WTC11 (cell line): ENCODE results near the gene INHA. TPM values are rescaled to one million over a fixed set of nuclear protein-coding genes. Genes with fewer than 3 reads are reported as not detected.

Experiments
- ATAC-seq: fragments of 200-7000 bp; cut with Tn5 transposase; 2 replicates; pipeline ENCODE4 v1.10.0; 2021; ENCODE audit warnings: mild to moderate bottlenecking, moderate library complexity
- CTCF ChIA-PET: fragments of 300-600 bp; sonication (Branson Sonifier 250); formaldehyde crosslinking; loops from one replicate; lab custom pipeline; 2021; ENCODE audit warnings: antibody characterized with exemption; lab: Charles Lee
- POLR2A ChIA-PET: fragments of 350-600 bp; sonication (Branson Sonifier 250); formaldehyde crosslinking; loops from one replicate; lab custom pipeline; 2021; ENCODE audit warnings: antibody characterized with exemption; lab: Charles Lee
- DNase-seq: peaks from one replicate; pipeline ENCODE4 v3.0.0; 2021; ENCODE audit warnings: low spot score
- H3K27ac Mint-ChIP-seq: 2 replicates; pipeline ENCODE4 v1.8.0; 2021; ENCODE audit warnings: mixed read lengths
- H3K27me3 Mint-ChIP-seq: 2 replicates; pipeline ENCODE4 v1.8.0; 2021; ENCODE audit warnings: low read depth, mild to moderate bottlenecking, moderate library complexity, mixed read lengths
- H3K36me3 Mint-ChIP-seq: 2 replicates; pipeline ENCODE4 v1.8.0; 2021; ENCODE audit warnings: mixed read lengths
- H3K4me1 Mint-ChIP-seq: 2 replicates; pipeline ENCODE4 v1.8.0; 2022; ENCODE audit warnings: mixed read lengths
- H3K4me3 Mint-ChIP-seq: 2 replicates; pipeline ENCODE4 v1.8.0; 2021; ENCODE audit warnings: mild to moderate bottlenecking, moderate library complexity, mixed read lengths
- H3K9me3 Mint-ChIP-seq: 2 replicates; pipeline ENCODE4 v1.8.0; 2021; ENCODE audit warnings: mixed read lengths
- ETV6 ChIP-seq: sonication (generic); formaldehyde crosslinking; IDR thresholded peaks from 2 replicates; pipeline ENCODE4 v1.8.1; 2022; ENCODE audit warnings: mild to moderate bottlenecking, missing genetic modification reagents
- FOXK1 ChIP-seq: sonication (generic); formaldehyde crosslinking; IDR thresholded peaks from 2 replicates; pipeline ENCODE4 v1.8.0; 2022; ENCODE audit warnings: mild to moderate bottlenecking, moderate library complexity, missing genetic modification reagents
- GABPB1 ChIP-seq: sonication (generic); formaldehyde crosslinking; IDR thresholded peaks from 2 replicates; pipeline ENCODE4 v1.8.1; 2023; ENCODE audit warnings: mild to moderate bottlenecking, missing genetic modification reagents
- GRHL2 ChIP-seq: fragments of 250-450 bp; sonication (Bioruptor Pico); IDR thresholded peaks from 2 replicates; pipeline ENCODE4 v1.8.0; 2022; ENCODE audit warnings: mild to moderate bottlenecking, moderate library complexity; ENCODE audit not compliant: insufficient replicate concordance, severe bottlenecking
- HMGA2 ChIP-seq: fragments of 250-450 bp; sonication (Bioruptor Pico); IDR thresholded peaks from 2 replicates; pipeline ENCODE4 v1.4.0; 2021; ENCODE audit warnings: mild to moderate bottlenecking, moderate library complexity
- IRF2 ChIP-seq: sonication (generic); formaldehyde crosslinking; IDR thresholded peaks from 2 replicates; pipeline ENCODE4 v1.8.0; 2022; ENCODE audit warnings: low read depth, missing genetic modification reagents, borderline replicate concordance
- OVOL2 ChIP-seq: fragments of 250-450 bp; sonication (Bioruptor Pico); IDR thresholded peaks from 2 replicates; pipeline ENCODE4 v1.9.0; 2021; ENCODE audit warnings: mild to moderate bottlenecking, borderline replicate concordance
- SMAD3 ChIP-seq: sonication (generic); formaldehyde crosslinking; IDR thresholded peaks from 2 replicates; pipeline ENCODE4 v1.8.0; 2022; ENCODE audit warnings: missing genetic modification reagents, mild to moderate bottlenecking, borderline replicate concordance
- SOX15 ChIP-seq: fragments of 250-450 bp; sonication (Bioruptor Pico); IDR thresholded peaks from 2 replicates; pipeline ENCODE4 v1.9.0; 2021; ENCODE audit warnings: mild to moderate bottlenecking
- TEAD1 ChIP-seq: sonication (generic); formaldehyde crosslinking; IDR thresholded peaks from 2 replicates; pipeline ENCODE4 v1.8.0; 2022; ENCODE audit warnings: mild to moderate bottlenecking, missing genetic modification reagents
- TEAD4 ChIP-seq: sonication (generic); formaldehyde crosslinking; IDR thresholded peaks from 2 replicates; pipeline ENCODE4 v1.8.0; 2022; ENCODE audit warnings: mild to moderate bottlenecking, missing genetic modification reagents
- TP53 ChIP-seq: sonication (generic); formaldehyde crosslinking; IDR thresholded peaks from 2 replicates; pipeline ENCODE4 v1.8.1; 2023; ENCODE audit warnings: mild to moderate bottlenecking, missing genetic modification reagents
- ZNF121 ChIP-seq: sonication (generic); formaldehyde crosslinking; IDR thresholded peaks from 2 replicates; pipeline ENCODE4 v1.8.0; 2023; ENCODE audit warnings: missing genetic modification reagents
- ZNF263 ChIP-seq: sonication (generic); formaldehyde crosslinking; IDR thresholded peaks from 2 replicates; pipeline ENCODE4 v1.8.1; 2022; ENCODE audit warnings: low read depth, mild to moderate bottlenecking, moderate library complexity, missing genetic modification reagents
- ZNF396 ChIP-seq: fragments of 250-450 bp; sonication (Bioruptor Pico); IDR thresholded peaks from 2 replicates; pipeline ENCODE4 v1.8.0; 2021; ENCODE audit warnings: mild to moderate bottlenecking, moderate library complexity, borderline replicate concordance
- total RNA-seq: library from RNA; stranded (reverse); gene quantifications from 3 replicates; pipeline ENCODE4 v1.2.3, GENCODE V29; 2021
- TF ChIP-seq, protein P1 (sequence below): sonication (generic); formaldehyde crosslinking; IDR thresholded peaks from 2 replicates; pipeline ENCODE4 v1.8.1; 2023; ENCODE audit warnings: mild to moderate bottlenecking, missing genetic modification reagents
- TF ChIP-seq, protein P2 (sequence below): sonication (generic); formaldehyde crosslinking; conservative IDR thresholded peaks from 2 replicates; pipeline ENCODE4 v1.8.1; 2022; ENCODE audit warnings: mild to moderate bottlenecking, missing genetic modification reagents
- TF ChIP-seq, protein P3 (sequence below): fragments of 250-450 bp; sonication (Bioruptor Pico); IDR thresholded peaks from 2 replicates; pipeline ENCODE4 v1.8.0; 2021; ENCODE audit warnings: mild to moderate bottlenecking
- TF ChIP-seq, protein P4 (sequence below): sonication (generic); formaldehyde crosslinking; IDR thresholded peaks from 2 replicates; pipeline ENCODE4 v1.8.0; 2023; ENCODE audit warnings: missing genetic modification reagents

The INHA gene
- total RNA-seq, 1 experiment from 2014 or later: 1.4 TPM

DNA sequence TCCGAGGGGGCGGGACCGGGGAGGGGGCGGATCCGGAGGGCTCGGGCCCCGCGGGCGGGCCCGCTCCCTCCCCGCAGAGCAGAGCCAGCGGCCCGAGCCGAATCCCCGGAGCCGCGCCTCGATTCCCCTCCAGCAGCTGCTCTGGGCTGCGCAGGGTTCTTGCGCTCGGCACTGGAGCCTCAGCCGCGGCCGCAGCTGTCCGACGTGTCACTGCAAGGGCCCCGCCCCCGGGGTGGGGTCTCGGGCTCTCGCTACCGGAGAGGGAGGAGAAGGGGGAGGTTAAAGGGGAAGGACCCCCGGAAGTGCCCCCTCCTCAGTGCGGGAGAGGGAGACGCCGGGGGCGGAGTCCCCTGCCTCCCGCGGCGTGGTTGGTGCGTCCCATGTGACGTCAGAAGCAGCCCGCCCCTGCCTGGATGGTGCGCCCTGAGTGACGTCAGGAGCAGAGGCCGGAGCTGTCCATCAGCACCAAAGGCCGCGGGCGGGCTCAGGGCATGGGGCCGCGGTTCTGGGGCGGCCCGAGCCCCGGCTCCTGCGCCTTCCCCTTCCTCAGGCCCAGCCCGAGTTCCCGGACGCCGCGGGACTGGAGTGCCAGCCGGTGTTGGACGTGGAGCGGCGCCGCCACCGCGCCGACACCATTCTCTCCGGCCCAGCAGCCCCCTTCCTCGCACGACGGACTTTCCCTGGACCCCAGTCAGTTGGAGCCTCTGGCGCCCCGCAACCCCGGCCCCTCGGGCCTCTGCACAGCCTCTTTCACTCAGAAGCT is 28.3 kb upstream of the INHA start, which contains the start of the genes CHPF and TMEM198 (continued):
- peak; percentile 68; the same call in 1 of the 2 replicates for TF ChIP-seq TP53

DNA sequence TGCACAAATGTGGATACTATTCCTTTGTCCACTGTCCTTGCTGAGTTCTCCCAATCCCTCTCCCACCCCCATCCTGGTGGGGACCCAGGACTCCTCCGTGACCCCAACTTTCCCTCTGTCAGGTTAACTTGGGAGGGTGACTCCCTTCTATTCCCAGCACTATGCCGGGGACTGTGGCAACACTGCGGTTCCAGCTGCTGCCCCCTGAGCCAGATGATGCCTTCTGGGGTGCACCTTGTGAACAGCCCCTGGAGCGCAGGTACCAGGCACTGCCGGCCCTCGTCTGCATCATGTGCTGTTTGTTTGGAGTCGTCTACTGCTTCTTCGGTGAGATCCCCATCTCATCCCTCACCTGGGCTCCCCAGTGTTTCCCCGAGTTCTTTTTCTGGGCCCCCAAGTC is 27.5 kb upstream of the INHA start:
- H3K9me3 Mint-ChIP-seq: no peaks in the 10 kb centered on the region
- H3K4me1 Mint-ChIP-seq: peaks cover 17% of the 10 kb centered on the region
- no peak for ATAC-seq
- POLR2A ChIA-PET: interaction anchor here (0.9 to 2.6 kb wide), 3 partner anchors 8 to 53 kb away, joined by 3 to 15 read pairs (median 15); partner anchors contain the start of genes GMPPA and STK11IP
- H3K27me3 Mint-ChIP-seq: peaks cover 35% of the 10 kb centered on the region
- peak overlapping the region; percentile 83 for H3K4me3 Mint-ChIP-seq
- H3K36me3 Mint-ChIP-seq: peaks cover 24% of the 10 kb centered on the region
- CTCF ChIA-PET: interaction anchor here (1.1 to 41.3 kb wide), 10 partner anchors 8 to 128 kb away, joined by 3 to 2316 read pairs (median 5); partner anchors contain the start of genes GMPPA and SLC4A3
- DNase-seq: no peak
- no peak overlapping the region for H3K27ac Mint-ChIP-seq
- TF ChIP-seq ETV6 (CRISPR knock-in tag) (no peak), GABPB1 (peak; percentile 0; the same call in 1 of the 2 replicates), TEAD4 (CRISPR knock-in tag) (no peak), SMAD3 (CRISPR knock-in tag) (no peak)

DNA sequence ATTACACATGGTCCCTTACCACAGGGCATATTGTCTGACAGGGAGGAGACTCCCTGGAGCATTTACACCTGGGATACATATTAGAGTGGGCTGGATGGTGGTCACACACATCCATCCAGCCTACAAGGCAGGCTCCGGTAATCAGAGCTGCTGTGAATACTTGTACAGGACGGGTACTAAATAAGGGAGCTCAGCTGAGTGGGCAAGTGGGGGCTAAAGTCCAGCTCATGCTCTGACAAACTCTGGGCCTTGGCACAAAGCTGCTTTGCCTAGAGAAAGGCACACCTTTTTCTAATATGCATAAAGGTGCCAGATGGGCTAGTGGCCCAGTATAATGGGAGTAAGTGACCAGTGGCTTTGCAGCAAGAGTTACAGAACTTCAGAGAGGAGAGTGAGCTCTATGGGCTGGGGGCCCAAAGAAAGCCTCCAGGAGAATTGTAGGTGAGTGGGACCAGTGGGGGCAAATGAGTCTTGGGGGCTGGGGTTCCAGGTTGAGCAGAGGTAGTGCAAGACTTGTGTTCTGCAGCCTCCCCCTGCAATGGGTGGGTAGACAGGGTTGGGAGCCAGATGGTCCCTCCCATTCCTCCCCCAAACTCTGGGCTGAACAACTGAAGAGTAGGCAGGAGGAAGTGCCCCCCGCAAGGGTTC is 26.7 kb upstream of the INHA start:
- POLR2A ChIA-PET: no interaction called here
- peaks cover 21% of the 10 kb centered on the region for H3K36me3 Mint-ChIP-seq
- CTCF ChIA-PET: interaction anchor here (0.7 to 41.3 kb wide), 4 partner anchors 15 to 61 kb away, joined by 3 to 2316 read pairs (median 6); partner anchors contain the start of gene GMPPA
- TF ChIP-seq, protein P1, sequence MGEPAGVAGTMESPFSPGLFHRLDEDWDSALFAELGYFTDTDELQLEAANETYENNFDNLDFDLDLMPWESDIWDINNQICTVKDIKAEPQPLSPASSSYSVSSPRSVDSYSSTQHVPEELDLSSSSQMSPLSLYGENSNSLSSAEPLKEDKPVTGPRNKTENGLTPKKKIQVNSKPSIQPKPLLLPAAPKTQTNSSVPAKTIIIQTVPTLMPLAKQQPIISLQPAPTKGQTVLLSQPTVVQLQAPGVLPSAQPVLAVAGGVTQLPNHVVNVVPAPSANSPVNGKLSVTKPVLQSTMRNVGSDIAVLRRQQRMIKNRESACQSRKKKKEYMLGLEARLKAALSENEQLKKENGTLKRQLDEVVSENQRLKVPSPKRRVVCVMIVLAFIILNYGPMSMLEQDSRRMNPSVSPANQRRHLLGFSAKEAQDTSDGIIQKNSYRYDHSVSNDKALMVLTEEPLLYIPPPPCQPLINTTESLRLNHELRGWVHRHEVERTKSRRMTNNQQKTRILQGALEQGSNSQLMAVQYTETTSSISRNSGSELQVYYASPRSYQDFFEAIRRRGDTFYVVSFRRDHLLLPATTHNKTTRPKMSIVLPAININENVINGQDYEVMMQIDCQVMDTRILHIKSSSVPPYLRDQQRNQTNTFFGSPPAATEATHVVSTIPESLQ (CRISPR knock-in tag): no peak
- TF ChIP-seq ZNF263 (no peak), IRF2 (CRISPR knock-in tag) (no peak), TEAD1 (CRISPR knock-in tag) (no peak), ZNF396 (CRISPR knock-in tag) (no peak), GRHL2 (CRISPR knock-in tag) (no peak), OVOL2 (CRISPR knock-in tag) (no peak), FOXK1 (CRISPR knock-in tag) (no peak), ZNF121 (CRISPR knock-in tag) (no peak), HMGA2 (no peak), SOX15 (CRISPR knock-in tag) (no peak)
- TF ChIP-seq, protein P2, sequence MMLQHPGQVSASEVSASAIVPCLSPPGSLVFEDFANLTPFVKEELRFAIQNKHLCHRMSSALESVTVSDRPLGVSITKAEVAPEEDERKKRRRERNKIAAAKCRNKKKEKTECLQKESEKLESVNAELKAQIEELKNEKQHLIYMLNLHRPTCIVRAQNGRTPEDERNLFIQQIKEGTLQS (CRISPR knock-in tag): no peak
- TF ChIP-seq, protein P3, sequence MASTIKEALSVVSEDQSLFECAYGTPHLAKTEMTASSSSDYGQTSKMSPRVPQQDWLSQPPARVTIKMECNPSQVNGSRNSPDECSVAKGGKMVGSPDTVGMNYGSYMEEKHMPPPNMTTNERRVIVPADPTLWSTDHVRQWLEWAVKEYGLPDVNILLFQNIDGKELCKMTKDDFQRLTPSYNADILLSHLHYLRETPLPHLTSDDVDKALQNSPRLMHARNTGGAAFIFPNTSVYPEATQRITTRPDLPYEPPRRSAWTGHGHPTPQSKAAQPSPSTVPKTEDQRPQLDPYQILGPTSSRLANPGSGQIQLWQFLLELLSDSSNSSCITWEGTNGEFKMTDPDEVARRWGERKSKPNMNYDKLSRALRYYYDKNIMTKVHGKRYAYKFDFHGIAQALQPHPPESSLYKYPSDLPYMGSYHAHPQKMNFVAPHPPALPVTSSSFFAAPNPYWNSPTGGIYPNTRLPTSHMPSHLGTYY (CRISPR knock-in tag): no peak
- TF ChIP-seq, protein P4, sequence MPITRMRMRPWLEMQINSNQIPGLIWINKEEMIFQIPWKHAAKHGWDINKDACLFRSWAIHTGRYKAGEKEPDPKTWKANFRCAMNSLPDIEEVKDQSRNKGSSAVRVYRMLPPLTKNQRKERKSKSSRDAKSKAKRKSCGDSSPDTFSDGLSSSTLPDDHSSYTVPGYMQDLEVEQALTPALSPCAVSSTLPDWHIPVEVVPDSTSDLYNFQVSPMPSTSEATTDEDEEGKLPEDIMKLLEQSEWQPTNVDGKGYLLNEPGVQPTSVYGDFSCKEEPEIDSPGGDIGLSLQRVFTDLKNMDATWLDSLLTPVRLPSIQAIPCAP (CRISPR knock-in tag): no peak
- TF ChIP-seq, all 79 proteins: peak for 0
- Mint-ChIP-seq H3K27ac (no peak overlapping the region), H3K9me3 (no peaks in the 10 kb centered on the region), H3K4me3 (peak overlapping the region; percentile 83), H3K27me3 (peaks cover 36% of the 10 kb centered on the region), H3K4me1 (peaks cover 17% of the 10 kb centered on the region)
- ATAC-seq (no peak), DNase-seq (no peak)
